DND-41 (cell line): ENCODE data around the gene SEC16B.

ENCODE experiments used
- ATAC-seq: fragments of 200-7000 bp; cut with Tn5 transposase; 3 replicates; pipeline ENCODE4 v1.9.1; 2021; ENCODE audit warnings: low read depth; ENCODE audit not compliant: insufficient read depth
- DNase-seq: peaks from one replicate; pipeline ENCODE4 v3.0.0-alpha.2; 2020
- H2AFZ ChIP-seq: 2 replicates; pipeline ENCODE4 v1.6.0; 2012; ENCODE audit warnings: low read depth, low read length
- H3K27ac ChIP-seq: 2 replicates; pipeline ENCODE4 v1.5.1; 2012; ENCODE audit warnings: low read length, inconsistent platforms
- H3K27me3 ChIP-seq: fragments of 200-600 bp; sonication (generic); 2 replicates; pipeline ENCODE4 v1.6.0; 2012; ENCODE audit warnings: low read length, mild to moderate bottlenecking, inconsistent platforms; ENCODE audit not compliant: insufficient read depth, poor library complexity
- H3K36me3 ChIP-seq: 2 replicates; pipeline ENCODE4 v1.5.1; 2012; ENCODE audit warnings: low read length, inconsistent platforms; ENCODE audit not compliant: insufficient read depth
- H3K4me1 ChIP-seq: 2 replicates; pipeline ENCODE4 v1.5.1; 2012; ENCODE audit warnings: mild to moderate bottlenecking, low read length; ENCODE audit not compliant: insufficient read depth
- H3K4me2 ChIP-seq: 2 replicates; pipeline ENCODE4 v1.6.0; 2012; ENCODE audit warnings: mild to moderate bottlenecking, moderate library complexity, low read length, inconsistent platforms; ENCODE audit not compliant: insufficient read depth
- H3K4me3 ChIP-seq, 2 experiments: fragments of 200-600 bp in 1 of 2; shearing (Covaris generic) in 1 of 2; 2 replicates each; pipeline ENCODE4 v1.5.1; 2012 to 2016; ENCODE audit warnings: inconsistent platforms in 2 of 2, low read length in 2 of 2, mild to moderate bottlenecking in 2 of 2, low read depth in 1 of 2, moderate library complexity in 1 of 2
- H3K79me2 ChIP-seq: 2 replicates; pipeline ENCODE4 v1.6.0; 2012; ENCODE audit warnings: low read length, inconsistent platforms; ENCODE audit not compliant: insufficient read depth
- H3K9ac ChIP-seq: 2 replicates; pipeline ENCODE4 v1.6.0; 2012; ENCODE audit warnings: low read depth, mild to moderate bottlenecking, inconsistent platforms, low read length, moderate library complexity
- H3K9me3 ChIP-seq: 2 replicates; pipeline ENCODE4 v1.5.1; 2012; ENCODE audit warnings: low read length, moderate library complexity, mild to moderate bottlenecking, inconsistent platforms; ENCODE audit not compliant: insufficient read depth, severe bottlenecking
- H4K20me1 ChIP-seq: 2 replicates; pipeline ENCODE4 v1.6.0; 2012; ENCODE audit warnings: low read length; ENCODE audit not compliant: insufficient read depth
- CTCF ChIP-seq: IDR thresholded peaks from 2 replicates; pipeline ENCODE4 v1.5.1; 2012; ENCODE audit warnings: borderline replicate concordance, low read length, moderate library complexity, mild to moderate bottlenecking; ENCODE audit not compliant: poor library complexity, severe bottlenecking; ENCODE audit errors: extremely low read depth
- EZH2 ChIP-seq: IDR thresholded peaks from 3 replicates; pipeline ENCODE4 v1.6.1; 2012; ENCODE audit warnings: borderline replicate concordance, low read depth, mild to moderate bottlenecking, moderate library complexity, low read length, inconsistent platforms; ENCODE audit not compliant: severe bottlenecking

The SEC16B gene

GRCh38 chr1:178006043-178006442, 36.2 kb upstream of the SEC16B start:
- Histone ChIP-seq H3K4me2 (no peak overlapping the region), H3K9me3 (no peaks in the 10 kb centered on the region), H3K4me3 (no peak overlapping the region), H3K4me1 (no peaks in the 10 kb centered on the region), H3K9ac (no peak overlapping the region), H3K36me3 (no peaks in the 10 kb centered on the region), H3K27me3 (no peaks in the 10 kb centered on the region), H3K79me2 (no peaks in the 10 kb centered on the region), H4K20me1 (no peaks in the 10 kb centered on the region), H3K27ac (no peak overlapping the region), H2AFZ (no peak overlapping the region)
- DNase-seq, result no peak
- no peak for TF ChIP-seq EZH2
- no peak for TF ChIP-seq CTCF
- no peak for ATAC-seq

- ATAC-seq, result no peak
- no peak overlapping the region for H3K9ac ChIP-seq
Measured at GRCh38 chr1:178005450-178005849, 35.6 kb upstream of the SEC16B start.

GRCh38 chr1:178004926-178005391, 35.1 kb upstream of the SEC16B start:
- ATAC-seq, result no peak
- H3K27ac ChIP-seq, result no peak overlapping the region
- TF ChIP-seq CTCF (no peak), EZH2 (no peak)
- no peaks in the 10 kb centered on the region for H3K27me3 ChIP-seq
- no peak overlapping the region for H3K4me2 ChIP-seq
- no peak overlapping the region for H2AFZ ChIP-seq
- H3K36me3 ChIP-seq, result no peaks in the 10 kb centered on the region
- no peak overlapping the region for H3K9ac ChIP-seq
- H3K4me3 ChIP-seq, result no peak overlapping the region
- no peaks in the 10 kb centered on the region for H4K20me1 ChIP-seq
- no peak for DNase-seq
- no peaks in the 10 kb centered on the region for H3K9me3 ChIP-seq
- H3K79me2 ChIP-seq, result no peaks in the 10 kb centered on the region
- no peaks in the 10 kb centered on the region for H3K4me1 ChIP-seq

More at GRCh38 chr1:178005450-178005849, 35.6 kb upstream of the SEC16B start:
- Histone ChIP-seq H3K27ac (no peak overlapping the region), H3K4me3 (no peak overlapping the region), H3K9me3 (no peaks in the 10 kb centered on the region), H2AFZ (no peak overlapping the region), H3K79me2 (no peaks in the 10 kb centered on the region), H3K27me3 (no peaks in the 10 kb centered on the region), H4K20me1 (no peaks in the 10 kb centered on the region), H3K36me3 (no peaks in the 10 kb centered on the region), H3K4me1 (no peaks in the 10 kb centered on the region), H3K4me2 (no peak overlapping the region)
- no peak for DNase-seq
- TF ChIP-seq EZH2, result no peak
- no peak for TF ChIP-seq CTCF
